Measurements from ENCODE around the gene IL1R2. TPM values are rescaled to one million over a fixed set of nuclear protein-coding genes. Genes with fewer than 3 reads are reported as not detected.
A peak's percentile ranks its signal among the peaks of the same experiment; 100 is the strongest.

The IL1R2 gene
- total and polyA plus RNA-seq, 8 donors = 0.39 to 3.8 (median 1.6) TPM

DNA sequence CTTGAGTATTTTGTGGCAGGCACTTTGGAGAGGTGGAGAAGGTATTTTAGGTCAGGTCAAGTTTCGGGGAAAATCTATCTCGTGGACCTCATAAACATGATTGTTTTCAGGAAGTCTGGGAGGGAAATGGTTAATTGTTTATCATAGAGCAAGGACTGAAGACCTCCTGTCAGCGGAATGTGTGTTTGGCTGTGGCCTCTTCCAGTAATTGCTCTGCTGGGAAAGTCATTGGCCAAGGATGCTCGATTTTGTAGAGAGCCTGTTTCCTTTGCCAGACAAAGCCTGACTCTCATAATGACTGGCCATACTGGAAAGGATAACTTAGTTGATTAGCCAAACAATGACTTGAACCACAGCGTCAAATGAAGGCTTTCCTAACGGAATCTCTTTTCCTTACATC, 30.0 kb downstream of the IL1R2 start:
- no peaks in the 10 kb centered on the region for H3K36me3 ChIP-seq
- no peaks in the 10 kb centered on the region for H3K9me3 ChIP-seq
- FAIRE-seq = no peak
- TF ChIP-seq, protein P1, sequence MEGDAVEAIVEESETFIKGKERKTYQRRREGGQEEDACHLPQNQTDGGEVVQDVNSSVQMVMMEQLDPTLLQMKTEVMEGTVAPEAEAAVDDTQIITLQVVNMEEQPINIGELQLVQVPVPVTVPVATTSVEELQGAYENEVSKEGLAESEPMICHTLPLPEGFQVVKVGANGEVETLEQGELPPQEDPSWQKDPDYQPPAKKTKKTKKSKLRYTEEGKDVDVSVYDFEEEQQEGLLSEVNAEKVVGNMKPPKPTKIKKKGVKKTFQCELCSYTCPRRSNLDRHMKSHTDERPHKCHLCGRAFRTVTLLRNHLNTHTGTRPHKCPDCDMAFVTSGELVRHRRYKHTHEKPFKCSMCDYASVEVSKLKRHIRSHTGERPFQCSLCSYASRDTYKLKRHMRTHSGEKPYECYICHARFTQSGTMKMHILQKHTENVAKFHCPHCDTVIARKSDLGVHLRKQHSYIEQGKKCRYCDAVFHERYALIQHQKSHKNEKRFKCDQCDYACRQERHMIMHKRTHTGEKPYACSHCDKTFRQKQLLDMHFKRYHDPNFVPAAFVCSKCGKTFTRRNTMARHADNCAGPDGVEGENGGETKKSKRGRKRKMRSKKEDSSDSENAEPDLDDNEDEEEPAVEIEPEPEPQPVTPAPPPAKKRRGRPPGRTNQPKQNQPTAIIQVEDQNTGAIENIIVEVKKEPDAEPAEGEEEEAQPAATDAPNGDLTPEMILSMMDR (IDR thresholded peaks at IDR 0.05) = no peak
- WGBS, 2 donors = 52 to 54% methylated on average over 6 of the region's 6 CpGs
- no peaks in the 10 kb centered on the region for H3K27me3 ChIP-seq
- peak in 1 of 4 donors; percentile 31 for ATAC-seq
- no peak overlapping the region for H3K27ac ChIP-seq
- H3K4me3 ChIP-seq = no peak overlapping the region
- no peak for DNase-seq
- peaks cover 0 to 3% (median 0%) of the 10 kb centered on the region in 3 donors for H3K4me1 ChIP-seq
- intact Hi-C loops (cut with DNase I) = loop anchor here in 2 of 3 donors (5.0 to 10.0 kb wide), 2 partner anchors 123 to 216 kb away; partner anchors contain the start of gene IL1R1 (in 1 of the 2)

DNA sequence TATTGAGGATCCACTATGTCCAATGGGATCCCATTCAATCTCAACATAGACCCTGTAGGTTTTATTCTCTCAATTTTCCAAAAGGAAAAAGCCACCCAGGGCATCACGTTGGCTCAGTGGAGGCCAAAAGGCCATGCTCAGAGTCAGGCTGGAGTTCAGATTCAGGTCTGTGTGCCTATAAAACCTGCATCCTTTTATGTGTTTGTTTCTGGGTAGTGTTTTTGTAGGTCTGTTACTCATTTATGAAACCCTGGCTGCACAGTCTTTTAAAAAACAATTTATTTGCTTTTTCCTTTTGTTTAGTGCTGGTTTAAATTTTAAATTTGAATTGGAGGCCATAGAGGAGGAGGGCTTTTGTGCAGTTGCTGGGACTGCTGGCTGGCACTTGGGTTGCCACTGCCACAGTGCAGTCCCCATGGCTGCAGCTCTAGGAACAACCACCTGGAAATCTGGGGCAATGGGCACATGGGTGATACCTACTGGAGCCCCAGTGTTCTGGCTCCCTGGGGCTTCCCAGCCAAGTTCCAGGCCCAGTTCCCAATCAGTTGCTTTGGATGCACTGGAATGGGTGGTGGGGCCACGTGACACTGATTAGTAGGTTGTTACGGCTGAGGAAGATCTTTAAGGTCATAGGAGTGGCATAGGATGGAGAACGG, 31.3 kb downstream of the IL1R2 start:
- Histone ChIP-seq H3K27me3 (no peaks in the 10 kb centered on the region), H3K4me1 (peaks cover 0 to 11% (median 3%) of the 10 kb centered on the region in 3 donors), H3K36me3 (no peaks in the 10 kb centered on the region), H3K27ac (peak overlapping the region in 1 of 4 donors; percentile 6), H3K9me3 (no peaks in the 10 kb centered on the region), H3K4me3 (no peak overlapping the region)
- ATAC-seq (no peak), FAIRE-seq (no peak), DNase-seq (no peak)
- 75 to 85% methylated on average over 4 of the region's 4 CpGs for WGBS, 2 donors
- intact Hi-C loops (cut with DNase I) = loop anchor here in 2 of 3 donors (5.0 to 10.0 kb wide), 2 partner anchors 122 to 214 kb away; partner anchors contain the start of gene IL1R1 (in 1 of the 2)
- TF ChIP-seq, protein P1 (IDR thresholded peaks at IDR 0.05) = no peak

DNA sequence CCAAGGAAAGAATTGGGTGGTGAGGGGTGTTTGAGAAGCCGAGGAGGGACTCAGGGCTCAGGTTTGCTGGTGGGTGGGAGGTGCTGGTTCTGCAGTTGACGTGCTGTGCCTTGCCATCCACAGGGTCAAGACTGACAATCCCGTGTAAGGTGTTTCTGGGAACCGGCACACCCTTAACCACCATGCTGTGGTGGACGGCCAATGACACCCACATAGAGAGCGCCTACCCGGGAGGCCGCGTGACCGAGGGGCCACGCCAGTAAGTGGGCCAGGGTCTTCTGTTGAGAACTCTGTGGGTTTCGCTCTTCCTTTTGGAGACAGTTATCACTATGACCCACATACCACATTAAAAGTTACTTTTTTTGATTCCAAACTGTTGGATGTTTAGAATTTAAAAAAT, 32.6 kb downstream of the IL1R2 start:
- Histone ChIP-seq H3K27ac (peak overlapping the region in 2 of 4 donors; percentile 65 to 73), H3K27me3 (no peaks in the 10 kb centered on the region), H3K36me3 (no peaks in the 10 kb centered on the region), H3K9me3 (no peaks in the 10 kb centered on the region), H3K4me3 (no peak overlapping the region), H3K4me1 (peaks cover 0 to 11% (median 3%) of the 10 kb centered on the region in 3 donors)
- TF ChIP-seq, protein P1 (IDR thresholded peaks at IDR 0.05) = no peak
- no peak for ATAC-seq
- FAIRE-seq = no peak
- 93 to 97% methylated on average over 12 of the region's 12 CpGs for WGBS, 2 donors
- DNase-seq = no peak
- intact Hi-C loops (cut with DNase I) = loop anchor here in 2 of 3 donors (5.0 to 10.0 kb wide), 2 partner anchors 120 to 213 kb away; partner anchors contain the start of gene IL1R1 (in 1 of the 2)

- ATAC-seq (peak in 3 of 4 donors; percentile 31 to 50 (median 38)), DNase-seq (no peak), FAIRE-seq (no peak)
- intact Hi-C loops (cut with DNase I) = loop anchor here in 1 of 3 donors (10.0 kb wide), 1 partner anchor 120 kb away; the partner anchor contains the start of gene IL1R1
- Histone ChIP-seq H3K4me3 (no peak overlapping the region), H3K27ac (peak overlapping the region in 3 of 4 donors; percentile 46 to 73 (median 65)), H3K27me3 (no peaks in the 10 kb centered on the region), H3K36me3 (no peaks in the 10 kb centered on the region), H3K9me3 (no peaks in the 10 kb centered on the region), H3K4me1 (peaks cover 0 to 11% (median 3%) of the 10 kb centered on the region in 3 donors)
- WGBS, 2 donors = 29 to 35% methylated on average over 1 of the region's 1 CpG
- TF ChIP-seq, protein P1 (IDR thresholded peaks at IDR 0.05) = no peak
These were observed 33.3 kb downstream of the IL1R2 start for GRCh38 chr2:102025016-102025501.

Data from pancreas (tissue), 10 donors.